Spleen (tissue), 11 donors: ENCODE measurements around the gene ITGB2. TPM values are rescaled to one million over a fixed set of nuclear protein-coding genes. Genes with fewer than 3 reads are reported as not detected.
A peak's percentile ranks its signal among the peaks of the same experiment; 100 is the strongest.

ENCODE experiments used
- DNase-seq: peaks from one replicate; pipeline ENCODE4 v3.0.0-alpha.2; 2020
- H3K27ac ChIP-seq, 8 donors: fragments of 200-600 bp; sonication (generic) in 7 of 8; 1 replicate in 4 of 8; 2 replicates in 4 of 8; pipeline versions ENCODE4 v1.5.0 to v1.8.0; 2016 to 2021; ENCODE audit warnings: inconsistent platforms in 4 of 8, mild to moderate bottlenecking in 4 of 8, moderate library complexity in 1 of 8
- H3K27me3 ChIP-seq, 7 donors: fragments of 200-600 bp; sonication (generic) in 6 of 7; replicated peaks in 1 of 7; 1 replicate in 4 of 7; 2 replicates in 3 of 7; pipeline versions ENCODE4 v1.5.0 to v1.8.0; 2016 to 2021; ENCODE audit warnings: inconsistent platforms in 3 of 7, mild to moderate bottlenecking in 1 of 7
- H3K36me3 ChIP-seq, 6 donors: fragments of 200-600 bp; sonication (generic) in 5 of 6; 1 replicate in 4 of 6; 2 replicates in 2 of 6; pipeline versions ENCODE4 v1.5.0 to v1.8.0; 2016 to 2021; ENCODE audit warnings: inconsistent platforms in 2 of 6
- H3K4me1 ChIP-seq, 6 donors: fragments of 200-600 bp; sonication (generic) in 5 of 6; 1 replicate in 3 of 6; 2 replicates in 3 of 6; pipeline versions ENCODE4 v1.5.0 to v1.8.0; 2016 to 2021; ENCODE audit warnings: inconsistent platforms in 3 of 6
- H3K4me3 ChIP-seq, 8 donors: fragments of 200-600 bp; sonication (generic) in 7 of 8; 1 replicate in 4 of 8; 2 replicates in 4 of 8; pipeline versions ENCODE4 v1.5.0 to v1.8.0; 2016 to 2021; ENCODE audit warnings: inconsistent platforms in 4 of 8, mild to moderate bottlenecking in 4 of 8, moderate library complexity in 2 of 8
- H3K9me3 ChIP-seq, 8 donors: fragments of 200-600 bp; sonication (generic) in 7 of 8; 1 replicate in 4 of 8; 2 replicates in 4 of 8; pipeline versions ENCODE4 v1.5.0 to v1.8.0; 2016 to 2021; ENCODE audit warnings: inconsistent platforms in 4 of 8
- POLR2A ChIP-seq, 3 donors: fragments of 450-650 bp; IDR thresholded peaks; one replicate each; pipeline ENCODE4 v1.5.1; 2017; ENCODE audit warnings: antibody characterized with exemption in 3 of 3, mild to moderate bottlenecking in 1 of 3
- POLR2AphosphoS5 ChIP-seq, 3 donors: sonication (generic); formaldehyde crosslinking; IDR thresholded peaks; one replicate each; pipeline ENCODE4 v1.5.1; 2017; ENCODE audit warnings: antibody characterized with exemption in 3 of 3
- WGBS, 5 donors: extraction: QIAGEN DNeasy Blood & Tissue Kit in 3 of 5; methylation state at CpG; one replicate each; pipeline versions ENCODE4 v1.1.5 to v1.1.7; 2013 to 2018; 5-methylcytosine and 5-hydroxymethylcytosine counted together
- intact Hi-C: fragments of 100-400 bp; cut with DNase I; formaldehyde crosslinking; loops from one replicate; pipeline ENCODE4 v1.15.0; 2023; ENCODE audit warnings: low total_unique reads
- polyA plus RNA-seq, 3 donors: library from polyadenylated mRNA; stranded (reverse); fragments of 200-250 nt; gene quantifications; one replicate each; pipeline ENCODE4 v1.2.1, GENCODE V29; 2013
- total RNA-seq, 7 donors: library from RNA; depleted of rRNA in 3 of 7; stranded (reverse); fragments of >200 nt in 3 of 7; fragmentation: NEBNext Ultra II Directional in 4 of 7; extraction: Animal tissue kit (Norgen Biotek cat#: 25700) in 4 of 7; gene quantifications; one replicate each; pipeline versions ENCODE4 v1.1.0 to v1.2.1, GENCODE V29; 2016 to 2021
- TF ChIP-seq, protein P1 (sequence below), 11 experiments: fragments of 200-600 bp in 7 of 11; fragments of 450-650 bp in 4 of 11; sonication (generic) in 4 of 11; IDR thresholded peaks in 8 of 11; conservative IDR thresholded peaks in 3 of 11; 1 replicate in 7 of 11; 2 replicates in 4 of 11; pipeline versions ENCODE4 v1.4.0 to v1.8.0; 2016 to 2021; ENCODE audit warnings: antibody characterized with exemption in 11 of 11, inconsistent platforms in 4 of 11, mild to moderate bottlenecking in 1 of 11
- donor health status: healthy with polysubstance abuse.
- donor health status: DM: no; HTN: no; CAD: no; lungs with moderate emphysema.
- donor health status: DM: no; HTN: no; CAD: no.
- donor health status: Bipolar disorder and iron deficiency.
- donor health status: healthy.
- donor health status: DM: no; HTN: no; CAD: no.
- donor health status: DM: yes; HTN: yes; CAD: no.

ITGB2 gene
- total and polyA plus RNA-seq, 10 donors, result 92.1 to 754 (median 338) TPM

DNA sequence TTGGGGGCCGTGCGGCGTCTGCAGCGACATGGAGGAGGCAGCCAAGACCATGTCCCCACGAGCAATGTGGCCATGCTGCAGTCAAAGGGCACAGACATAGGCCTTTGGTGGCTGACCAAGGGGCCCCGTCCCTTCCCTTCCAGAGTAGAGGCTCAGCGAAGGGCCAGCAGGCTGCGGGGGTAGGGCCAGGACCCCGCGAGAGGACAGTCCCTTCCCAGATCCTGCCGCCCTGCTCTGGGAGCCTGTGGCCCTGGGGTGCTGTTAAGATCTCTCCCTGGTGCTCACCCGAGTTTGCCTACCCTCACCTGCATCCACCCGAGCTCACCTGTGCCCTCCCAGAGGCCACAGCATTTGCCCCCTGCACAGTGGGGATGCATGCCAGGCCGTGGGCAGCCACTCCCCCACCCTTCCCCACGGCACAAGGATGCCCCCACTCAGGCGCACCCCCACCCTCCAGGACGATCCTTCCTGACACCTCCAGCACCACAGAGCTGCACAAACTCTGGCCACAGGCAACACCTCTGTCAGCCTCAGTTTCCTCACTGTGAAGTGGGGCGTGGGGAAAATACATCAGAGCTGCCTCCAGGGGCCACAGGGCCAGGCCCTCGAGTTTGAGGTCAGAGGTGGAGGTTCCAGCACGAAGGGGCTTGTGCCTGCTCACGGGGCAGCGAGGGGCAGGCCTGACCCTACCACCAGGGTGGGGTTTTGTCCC is 15.5 kb downstream of the ITGB2 start:
- H3K36me3 ChIP-seq, result peaks cover 0 to 98% (median 63%) of the 10 kb centered on the region in 6 donors
- DNase-seq, result peak; percentile 73
- peak overlapping the region in 3 of 8 donors; percentile 93 to 97 (median 96) for H3K27ac ChIP-seq

DNA sequence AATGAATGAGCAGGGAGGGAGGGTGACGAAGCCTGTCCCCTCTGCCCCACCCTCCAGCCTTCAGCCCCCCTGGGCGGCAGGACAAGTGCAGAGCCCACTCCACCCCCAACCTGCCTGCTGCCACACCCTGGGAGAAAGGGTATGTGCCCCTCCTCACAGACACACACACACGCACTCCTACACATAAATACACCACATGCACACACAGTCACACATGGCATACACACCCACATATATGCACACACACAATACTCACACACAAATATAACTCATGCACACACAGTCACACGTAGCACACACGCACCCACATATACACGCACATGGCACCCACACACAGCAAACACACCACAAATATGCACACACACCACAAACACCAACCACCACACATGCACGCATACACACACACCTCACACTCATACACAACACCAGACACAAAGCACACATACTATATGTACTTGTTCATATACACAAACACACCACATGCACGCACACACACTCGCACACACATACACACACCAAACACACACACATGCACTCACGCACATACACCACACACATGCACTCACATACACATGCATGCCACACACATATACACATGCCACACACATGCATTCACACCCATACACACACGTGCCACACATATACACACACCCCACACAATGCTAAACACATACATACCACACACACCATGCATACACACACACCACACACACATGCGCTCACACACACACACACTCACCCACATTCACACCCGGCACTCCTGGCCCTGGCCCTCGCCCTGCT is 16.4 kb downstream of the ITGB2 start:
- TF ChIP-seq POLR2A (IDR thresholded peaks at IDR 0.05) (no peak), POLR2AphosphoS5 (IDR thresholded peaks at IDR 0.05) (no peak)
- TF ChIP-seq, protein P1, sequence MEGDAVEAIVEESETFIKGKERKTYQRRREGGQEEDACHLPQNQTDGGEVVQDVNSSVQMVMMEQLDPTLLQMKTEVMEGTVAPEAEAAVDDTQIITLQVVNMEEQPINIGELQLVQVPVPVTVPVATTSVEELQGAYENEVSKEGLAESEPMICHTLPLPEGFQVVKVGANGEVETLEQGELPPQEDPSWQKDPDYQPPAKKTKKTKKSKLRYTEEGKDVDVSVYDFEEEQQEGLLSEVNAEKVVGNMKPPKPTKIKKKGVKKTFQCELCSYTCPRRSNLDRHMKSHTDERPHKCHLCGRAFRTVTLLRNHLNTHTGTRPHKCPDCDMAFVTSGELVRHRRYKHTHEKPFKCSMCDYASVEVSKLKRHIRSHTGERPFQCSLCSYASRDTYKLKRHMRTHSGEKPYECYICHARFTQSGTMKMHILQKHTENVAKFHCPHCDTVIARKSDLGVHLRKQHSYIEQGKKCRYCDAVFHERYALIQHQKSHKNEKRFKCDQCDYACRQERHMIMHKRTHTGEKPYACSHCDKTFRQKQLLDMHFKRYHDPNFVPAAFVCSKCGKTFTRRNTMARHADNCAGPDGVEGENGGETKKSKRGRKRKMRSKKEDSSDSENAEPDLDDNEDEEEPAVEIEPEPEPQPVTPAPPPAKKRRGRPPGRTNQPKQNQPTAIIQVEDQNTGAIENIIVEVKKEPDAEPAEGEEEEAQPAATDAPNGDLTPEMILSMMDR (IDR thresholded peaks at IDR 0.05 in 8 of 11, conservative IDR thresholded peaks at IDR 0.05 in 3 of 11), result no peak
- H3K27ac ChIP-seq, result peak overlapping the region in 2 of 8 donors; percentile 96 to 97
- intact Hi-C loops, result no loop called here
- H3K4me3 ChIP-seq, result no peak overlapping the region
- peaks cover 0 to 84% (median 52%) of the 10 kb centered on the region in 6 donors for H3K4me1 ChIP-seq
- H3K27me3 ChIP-seq, result no peaks in the 10 kb centered on the region
- peak; percentile 27 for DNase-seq
- H3K36me3 ChIP-seq, result peaks cover 0 to 98% (median 68%) of the 10 kb centered on the region in 6 donors
- H3K9me3 ChIP-seq, result no peaks in the 10 kb centered on the region
- WGBS, 5 donors, result 92 to 99% (median 96%) methylated on average over 14 of the region's 14 CpGs

More for the DNA sequence above, 15.5 kb downstream of the ITGB2 start:
- Histone ChIP-seq H3K4me1 (peaks cover 3 to 93% (median 59%) of the 10 kb centered on the region in 6 donors), H3K4me3 (no peak overlapping the region), H3K27me3 (no peaks in the 10 kb centered on the region), H3K9me3 (no peaks in the 10 kb centered on the region)
- intact Hi-C loops, result no loop called here
- TF ChIP-seq, protein P1 (IDR thresholded peaks at IDR 0.05 in 8 of 11, conservative IDR thresholded peaks at IDR 0.05 in 3 of 11), result no peak
- TF ChIP-seq POLR2AphosphoS5 (IDR thresholded peaks at IDR 0.05), result peak in 1 of 3 donors; percentile 11
- WGBS, 5 donors, result 86 to 96% (median 91%) methylated on average over 12 to 22 of the region's 22 CpGs

DNA sequence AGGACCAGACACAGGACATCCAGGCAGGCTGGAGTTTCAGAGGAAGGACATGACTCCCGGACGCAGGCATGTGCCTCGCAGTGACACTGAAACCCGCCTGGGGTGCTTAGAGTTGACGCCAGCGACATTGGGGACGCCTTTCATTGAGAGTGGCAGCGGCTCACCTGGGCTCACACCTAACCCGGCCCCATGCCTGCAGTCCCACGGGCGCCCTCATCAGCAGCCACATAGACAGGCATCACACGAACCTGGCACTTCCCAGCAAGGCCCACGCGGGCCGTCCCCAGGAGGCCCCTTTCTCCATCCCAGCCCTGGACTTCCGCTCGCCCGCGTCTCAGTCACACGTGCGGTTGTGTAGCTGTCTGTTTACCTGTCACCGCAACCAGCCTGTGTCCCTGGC is 17.0 kb downstream of the ITGB2 start:
- no peak overlapping the region for H3K4me3 ChIP-seq
- intact Hi-C loops, result no loop called here
- TF ChIP-seq, protein P1 (IDR thresholded peaks at IDR 0.05 in 8 of 11, conservative IDR thresholded peaks at IDR 0.05 in 3 of 11), result no peak
- TF ChIP-seq POLR2AphosphoS5 (IDR thresholded peaks at IDR 0.05), result peak in 1 of 3 donors; percentile 26
- no peaks in the 10 kb centered on the region for H3K27me3 ChIP-seq
- peak; percentile 74 for DNase-seq
- H3K9me3 ChIP-seq, result no peaks in the 10 kb centered on the region
- peaks cover 0 to 83% (median 45%) of the 10 kb centered on the region in 6 donors for H3K4me1 ChIP-seq
- H3K27ac ChIP-seq, result peak overlapping the region in 3 of 8 donors; percentile 50 to 96 (median 72)
- peaks cover 0 to 98% (median 71%) of the 10 kb centered on the region in 6 donors for H3K36me3 ChIP-seq
- 92 to 96% (median 93%) methylated on average over 22 of the region's 22 CpGs for WGBS, 5 donors
